ENCODE results near the gene MX2.

- no peak for TF ChIP-seq CTCF (IDR thresholded peaks at IDR 0.05; ENCODE audit: low read depth, low read length, missing input control)
- TF ChIP-seq JUND (IDR thresholded peaks at IDR 0.05): no peak
- TF ChIP-seq HNF4G (IDR thresholded peaks at IDR 0.05): no peak
- TF ChIP-seq REST (IDR thresholded peaks at IDR 0.05): no peak
- TF ChIP-seq MAX (IDR thresholded peaks at IDR 0.05): no peak
- no peak for TF ChIP-seq EGR1 (IDR thresholded peaks at IDR 0.05; ENCODE audit: low read depth in 2 of 2)
- no peak for TF ChIP-seq RXRA (IDR thresholded peaks at IDR 0.05)
These were observed 19.8 kb upstream of the MX2 start for GRCh38 chr21:41342035-41342434.
